HT1080 (cell line): Measurements from ENCODE around the gene SNX19. TPM values are rescaled to one million over a fixed set of nuclear protein-coding genes. Genes with fewer than 3 reads are reported as not detected.
"Not testable (repeated sequence)": the region's sequence is repeated elsewhere in the genome, so short reads cannot be mapped to it uniquely, and the experiment has no call there.

ENCODE experiments used
- DNase-seq: peaks from one replicate; pipeline ENCODE4 v3.0.0-alpha.2; 2015; ENCODE audit warnings: low read depth
- polyA plus RNA-seq, 2 experiments: library from polyadenylated mRNA; depleted of rRNA; stranded (reverse); fragments of >200 nt; gene quantifications; 2 replicates each; pipeline ENCODE4 v1.2.3, GENCODE V29; 2015
- total RNA-seq: library from RNA; depleted of rRNA; stranded (reverse); fragments of >200 nt; shearing (Covaris generic); gene quantifications from 2 replicates; pipeline ENCODE4 v1.2.3, GENCODE V29; 2014; rRNA removed

SNX19 gene
- 45.4 and 53.5 TPM in 2 replicates for total RNA-seq
- 28.9 and 45.4 TPM in 2 replicates for polyA plus RNA-seq (2015; cell fraction: cytosol; rRNA removed)
- 43.0 and 51.2 TPM in 2 replicates for polyA plus RNA-seq (2015; cell fraction: nucleus; rRNA removed)

DNA sequence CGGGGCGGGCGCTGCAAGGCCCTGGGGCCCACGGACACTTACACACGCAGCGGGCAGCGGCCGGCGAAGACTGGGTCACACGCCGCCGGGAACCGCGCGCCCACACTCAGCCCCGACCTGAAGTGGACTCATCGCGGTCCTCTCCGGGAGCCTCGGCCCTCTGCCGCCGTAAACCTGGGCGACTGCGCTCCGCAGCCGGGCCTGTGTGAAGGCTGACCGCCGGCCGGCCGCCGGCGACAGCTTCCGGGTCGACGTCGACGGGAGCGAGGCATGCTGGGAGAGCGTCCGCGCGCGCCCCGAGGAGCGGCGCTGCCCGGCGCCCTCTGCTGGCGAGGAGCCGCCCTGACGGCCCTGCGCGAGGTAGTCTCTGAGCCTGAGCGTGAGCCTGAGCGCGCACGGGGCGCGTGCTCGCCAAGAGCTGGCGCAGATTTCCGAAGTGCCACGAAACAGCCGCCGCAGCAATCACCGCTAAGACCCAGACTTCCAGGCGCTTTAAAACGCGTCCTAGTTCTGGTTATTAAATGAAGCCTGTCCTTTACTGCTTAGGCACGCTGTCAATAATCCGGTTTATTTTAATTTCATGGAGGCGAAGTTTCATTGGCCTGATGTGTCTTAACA lies at the start of gene SNX19:
SNX19 (minus strand) TSS at position 242 of the 618 bp plus-strand sequence. CDS start 540 bp downstream, outside the sequence.
- DNase-seq = peak; percentile 91

GRCh38 chr11:130964058-130964792 lies 47.9 kb upstream of the SNX19 start:
- DNase-seq = no peak

GRCh38 chr11:130947889-130948288 lies 31.6 kb upstream of the SNX19 start:
- no peak for DNase-seq

DNA sequence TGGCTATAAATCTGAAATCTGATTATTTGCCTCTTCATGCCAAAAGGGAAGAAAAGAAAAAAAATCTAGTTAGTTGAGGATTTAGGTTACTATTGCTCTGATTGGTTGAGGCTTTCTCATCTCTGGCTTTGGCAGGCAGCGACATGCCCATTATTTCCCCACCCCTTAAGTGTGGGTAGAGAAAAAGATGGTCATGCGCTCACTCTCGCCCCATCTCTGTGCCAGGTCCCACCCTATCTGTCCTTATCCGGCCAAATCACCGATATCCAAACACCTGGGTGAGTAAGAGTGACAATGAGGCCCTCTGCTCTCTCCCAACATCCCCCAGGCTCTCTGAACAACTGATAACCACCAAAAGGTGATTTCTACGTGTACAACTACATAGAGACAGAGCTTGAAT lies 31.2 kb upstream of the SNX19 start:
- DNase-seq = no peak

DNA sequence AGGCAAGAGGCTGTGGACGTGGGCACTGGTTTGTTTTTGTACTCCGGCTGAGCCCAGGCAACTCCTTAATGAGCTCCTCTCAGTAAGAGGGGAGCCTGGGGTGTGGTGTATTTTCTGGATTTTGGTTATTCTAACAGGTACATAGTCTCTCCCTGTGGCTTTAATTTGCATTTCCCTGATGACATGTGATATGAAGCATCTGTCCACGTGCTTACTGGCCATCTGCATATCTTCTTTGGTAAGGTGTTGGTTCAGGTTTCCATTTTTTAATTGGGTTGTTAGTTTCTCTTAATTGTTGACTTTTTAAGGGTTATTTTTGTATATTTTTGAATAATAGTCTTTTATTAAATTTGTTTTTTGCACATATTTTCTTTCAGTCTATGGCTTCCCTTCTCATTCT lies 30.8 kb upstream of the SNX19 start:
- no peak for DNase-seq

- DNase-seq = peak; percentile 59
These were observed 29.6 kb upstream of the SNX19 start for GRCh38 chr11:130945896-130946295.

DNA sequence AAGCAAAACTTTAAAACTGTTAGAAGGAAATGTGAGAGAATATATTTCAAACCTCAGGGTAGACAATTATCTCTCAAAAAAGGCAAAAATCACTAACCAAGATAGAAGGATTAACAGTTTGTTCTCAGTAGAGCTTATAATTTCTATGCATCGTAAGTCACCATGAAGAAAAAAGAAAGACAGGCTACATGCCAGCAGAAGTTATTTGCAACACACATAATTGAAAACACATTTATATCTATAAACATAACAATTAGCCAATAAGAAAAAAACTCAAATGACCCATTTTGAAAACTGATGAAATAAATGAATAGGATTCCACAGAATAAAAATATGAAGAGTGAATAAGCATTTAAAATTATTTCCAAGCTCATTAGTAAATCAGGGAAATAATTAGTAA lies 24.4 kb upstream of the SNX19 start:
- no peak for DNase-seq

GRCh38 chr11:130937051-130937450 lies 20.8 kb upstream of the SNX19 start:
- DNase-seq = no peak

- no peak for DNase-seq
These were observed 15.9 kb upstream of the SNX19 start for GRCh38 chr11:130932086-130932712.

DNA sequence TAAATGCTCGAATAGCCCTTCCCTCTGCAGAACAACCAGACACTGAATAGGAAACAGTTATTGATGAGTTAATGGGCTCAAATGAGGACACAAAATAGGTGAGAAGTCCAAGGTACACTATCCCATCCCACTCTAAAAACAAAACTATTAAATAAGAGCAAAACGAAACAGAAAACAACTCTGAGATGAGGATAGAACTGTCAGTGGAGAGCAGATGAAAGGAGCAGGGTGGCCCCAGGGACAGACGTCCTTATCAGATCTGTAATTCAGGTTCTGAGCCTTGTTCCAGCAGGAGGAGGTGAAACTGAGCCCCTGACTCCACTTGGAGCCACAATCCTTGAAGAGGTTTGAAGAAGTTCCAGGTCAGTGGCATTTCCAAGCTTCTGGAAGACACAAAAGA lies 8.5 kb upstream of the SNX19 start:
- no peak for DNase-seq

- not testable (repeated sequence) for DNase-seq
These were observed 4.3 kb upstream of the SNX19 start for GRCh38 chr11:130920612-130921011.

GRCh38 chr11:130918081-130918480 lies 1.8 kb upstream of the SNX19 start:
- no peak for DNase-seq

DNA sequence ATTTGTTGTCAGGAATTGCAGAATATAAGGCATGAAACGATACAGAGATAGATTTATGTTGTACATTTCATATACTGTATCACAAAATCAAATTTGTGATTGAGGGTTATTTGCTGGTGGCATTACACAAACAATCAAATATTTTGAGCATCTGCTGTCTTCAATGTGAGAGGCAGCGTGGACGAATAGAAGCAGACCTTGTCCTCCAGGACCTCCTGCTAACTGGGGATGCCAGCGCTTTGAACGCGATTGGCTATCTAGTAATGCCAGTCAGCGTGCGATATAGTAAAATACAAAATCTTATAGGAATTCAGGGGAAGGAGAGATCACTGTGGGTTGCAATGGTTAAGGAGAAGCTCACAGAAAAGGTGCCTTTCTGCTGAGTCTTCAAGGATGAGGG lies 631 bp upstream of the SNX19 start:
- no peak for DNase-seq

DNA sequence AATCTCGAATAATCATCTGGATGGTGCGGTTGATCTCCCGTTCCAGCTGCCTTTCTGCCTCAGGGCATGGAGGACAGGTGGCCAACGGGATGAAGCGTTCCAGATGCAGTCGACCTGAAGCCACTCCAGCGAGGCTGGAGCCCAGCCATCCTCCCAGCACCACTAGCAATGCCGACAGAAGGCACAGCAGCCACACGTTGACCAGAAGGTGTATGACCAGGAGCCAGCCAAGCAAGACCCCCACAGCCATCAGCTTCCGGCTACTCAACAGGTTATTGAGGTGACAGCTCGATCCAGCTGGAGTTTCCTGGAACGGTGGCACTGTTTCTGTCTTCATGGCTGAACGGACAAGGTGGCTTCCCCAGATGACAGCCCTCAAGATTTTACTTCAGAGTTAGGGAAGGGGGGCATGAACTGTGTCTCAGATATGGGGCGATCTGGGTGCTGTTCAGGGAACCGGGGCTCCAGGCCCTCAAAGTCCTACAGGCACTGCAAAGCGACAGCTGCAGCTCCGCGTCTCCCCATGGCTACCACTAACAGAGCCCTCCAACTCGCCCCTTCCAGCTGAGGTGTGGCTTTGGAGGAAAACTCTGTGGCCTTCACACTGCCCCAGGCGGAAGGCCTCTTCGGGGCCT lies 559 bp downstream of the SNX19 start:
- no peak for DNase-seq

DNA sequence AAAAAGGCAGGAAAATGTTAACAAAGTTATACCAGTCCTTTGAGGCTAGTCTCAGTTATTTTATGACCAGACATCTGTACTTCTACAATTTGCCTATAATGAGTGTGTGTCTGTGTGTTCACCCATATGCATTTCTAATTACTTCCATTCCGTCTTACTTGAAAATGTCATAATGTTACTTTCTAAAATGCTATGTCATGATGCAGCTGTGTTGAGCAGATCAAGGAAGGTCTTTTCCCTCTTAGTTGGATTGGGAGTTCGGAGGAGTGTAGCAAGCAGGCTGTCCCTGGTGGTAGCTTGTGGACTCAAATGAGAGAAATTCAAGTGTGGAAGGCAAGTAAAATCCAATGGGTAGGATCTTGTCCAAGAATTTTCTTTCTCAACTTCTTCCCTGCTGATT lies 3.0 kb downstream of the SNX19 start:
- DNase-seq = no peak

DNA sequence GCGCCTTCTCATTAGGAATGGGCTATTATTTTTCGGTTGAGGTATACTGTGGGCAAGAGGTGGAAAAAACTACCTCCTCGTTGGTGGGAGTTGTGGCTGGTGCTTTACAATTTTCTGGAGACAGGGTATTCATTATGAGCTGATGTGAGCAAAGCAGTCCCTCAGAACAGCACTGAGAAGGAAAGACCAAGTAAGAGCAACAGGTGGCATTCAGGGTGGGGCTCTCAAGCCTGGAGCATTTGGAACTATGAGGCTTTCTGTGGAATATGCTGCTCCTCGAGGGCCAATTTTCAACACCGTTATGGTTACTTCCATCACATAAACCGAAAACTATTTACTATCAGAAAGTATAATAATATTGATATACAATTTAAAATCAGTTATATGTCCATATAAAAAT lies 3.7 kb downstream of the SNX19 start:
- no peak for DNase-seq

DNA sequence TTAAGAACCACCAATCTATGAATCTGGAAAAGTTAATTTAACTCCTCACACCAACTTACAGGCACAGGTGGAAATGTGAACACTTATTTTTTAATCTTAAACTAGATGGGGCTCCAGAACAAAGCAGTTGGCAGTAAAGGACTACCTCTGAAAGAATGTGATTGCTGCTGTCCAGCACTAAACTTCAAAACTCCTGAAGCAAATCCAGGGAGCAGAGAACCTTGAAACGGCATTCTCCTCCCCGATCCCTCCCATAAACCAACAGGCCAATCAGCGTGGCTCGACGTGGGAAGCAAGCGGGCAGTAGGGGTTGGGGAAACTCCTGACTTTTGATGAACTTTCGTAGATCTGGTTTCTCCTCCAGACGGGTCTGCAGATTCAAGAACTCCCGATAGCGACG lies 5.0 kb downstream of the SNX19 start:
- DNase-seq = no peak

DNA sequence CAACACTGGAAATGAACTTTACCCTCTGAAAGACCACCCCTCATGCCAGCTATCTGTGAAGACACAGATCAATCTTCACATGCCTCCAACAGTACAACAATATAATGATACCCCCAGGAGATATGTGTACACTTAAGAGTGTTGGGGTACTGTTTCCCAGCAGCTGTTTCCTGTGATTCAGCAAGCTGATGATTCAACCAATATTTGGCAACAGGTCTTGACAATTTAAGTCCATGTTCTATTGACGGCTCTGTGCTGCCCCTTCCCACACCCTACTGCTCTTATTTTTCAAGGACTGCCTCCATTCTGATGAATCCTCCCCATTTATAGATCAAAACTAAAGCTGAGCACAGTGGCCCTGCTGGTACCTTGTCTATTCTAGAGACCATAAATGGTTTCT lies 6.6 kb downstream of the SNX19 start:
- DNase-seq = peak; percentile 42

GRCh38 chr11:130908770-130909625 lies 7.3 kb downstream of the SNX19 start:
- DNase-seq = peak; percentile 68

GRCh38 chr11:130908061-130908460 lies 8.2 kb downstream of the SNX19 start:
- DNase-seq = no peak

DNA sequence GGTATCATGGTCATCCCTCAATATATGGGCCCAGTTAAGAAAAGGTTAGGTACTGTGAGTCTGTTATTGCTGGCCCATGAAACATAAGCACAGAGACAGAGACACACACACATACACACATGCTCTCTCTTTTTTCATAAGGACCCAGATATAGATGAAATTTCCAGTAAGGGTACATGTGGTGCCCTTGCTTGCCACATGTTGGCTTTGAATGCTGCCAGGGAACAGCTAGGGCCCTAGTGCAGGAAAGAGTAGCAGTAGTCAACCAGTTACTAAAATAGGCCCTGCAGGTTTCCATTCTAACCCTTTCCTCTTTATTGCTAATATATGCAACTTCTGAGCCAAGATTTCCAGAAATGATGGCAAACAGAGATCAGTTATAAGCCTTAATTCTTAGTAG lies 9.1 kb downstream of the SNX19 start:
- no peak for DNase-seq
